ENCODE results near the gene AKAP8.
A peak's percentile ranks its signal among the peaks of the same experiment; 100 is the strongest.
"Not testable (repeated sequence)": the region's sequence is repeated elsewhere in the genome, so short reads cannot be mapped to it uniquely, and the experiment has no call there.

AKAP8 gene

GRCh38 chr19:15403151-15403531 is 23.6 kb upstream of the AKAP8 start:
- no peak for DNase-seq

- DNase-seq, result no peak
Observed at GRCh38 chr19:15402411-15403150, 23.0 kb upstream of the AKAP8 start.

- DNase-seq, result no peak
Observed at GRCh38 chr19:15401397-15401710, 21.8 kb upstream of the AKAP8 start.

GRCh38 chr19:15400521-15401396 is 21.2 kb upstream of the AKAP8 start:
- DNase-seq, result no peak

GRCh38 chr19:15399635-15400034 is 20.0 kb upstream of the AKAP8 start:
- DNase-seq, result no peak

GRCh38 chr19:15399234-15399515 is 19.6 kb upstream of the AKAP8 start:
- DNase-seq, result no peak

GRCh38 chr19:15398501-15399233 is 19.1 kb upstream of the AKAP8 start:
- no peak for DNase-seq

- DNase-seq, result no peak
Observed at GRCh38 chr19:15397782-15398181, 18.2 kb upstream of the AKAP8 start.

- no peak for DNase-seq
Observed at GRCh38 chr19:15397236-15397635, 17.6 kb upstream of the AKAP8 start.

GRCh38 chr19:15396436-15396835 is 16.8 kb upstream of the AKAP8 start:
- no peak for DNase-seq

GRCh38 chr19:15395251-15395650 is 15.7 kb upstream of the AKAP8 start:
- not testable (repeated sequence) for DNase-seq

GRCh38 chr19:15394426-15394825 is 14.8 kb upstream of the AKAP8 start:
- no peak for DNase-seq

GRCh38 chr19:15393963-15394362 is 14.4 kb upstream of the AKAP8 start:
- DNase-seq, result no peak

GRCh38 chr19:15390814-15391213 is 11.2 kb upstream of the AKAP8 start:
- no peak for DNase-seq

GRCh38 chr19:15381864-15382263 is 2.3 kb upstream of the AKAP8 start:
- DNase-seq, result no peak

GRCh38 chr19:15381429-15381828 is 1.8 kb upstream of the AKAP8 start:
- no peak for DNase-seq

- peak; percentile 48 for DNase-seq
Observed at GRCh38 chr19:15379999-15380647, 536 bp upstream of the AKAP8 start.

GRCh38 chr19:15378534-15379082 is 979 bp downstream of the AKAP8 start:
- DNase-seq, result peak; percentile 34

GRCh38 chr19:15374796-15375440 is 4.7 kb downstream of the AKAP8 start:
- no peak for DNase-seq

- no peak for DNase-seq
Observed at GRCh38 chr19:15374105-15374651, 5.4 kb downstream of the AKAP8 start.

GRCh38 chr19:15373644-15374043 is 5.9 kb downstream of the AKAP8 start:
- DNase-seq, result no peak

GRCh38 chr19:15372891-15373301 is 6.7 kb downstream of the AKAP8 start:
- no peak for DNase-seq
